ENCODE results near the gene TPD52L1. TPM values are rescaled to one million over a fixed set of nuclear protein-coding genes. Genes with fewer than 3 reads are reported as not detected.

TPD52L1 gene
- total and polyA plus RNA-seq, 4 experiments from 2014 or later, result 0.33 to 0.62 (median 0.35) TPM; not detected in 1

GRCh38 chr6:125206389-125206788, 52.8 kb downstream of the TPD52L1 start:
- Histone ChIP-seq H3K9me3 (ENCODE audit: control insufficient read depth in 1 of 2, low read length in 2 of 2) (no peaks in the 10 kb centered on the region), H3K4me3 (ENCODE audit: low read length in 2 of 2) (no peak overlapping the region), H3K4me1 (ENCODE audit: insufficient read depth, low read length) (no peaks in the 10 kb centered on the region), H3K36me3 (ENCODE audit: insufficient read depth, low read length) (no peaks in the 10 kb centered on the region), H3K27me3 (ENCODE audit: insufficient read depth, low read length) (no peaks in the 10 kb centered on the region), H3K27ac (ENCODE audit: low read depth, low read length) (no peak overlapping the region)
- no peaks in the 10 kb centered on the region for H3K9me3 Mint-ChIP-seq
- H3K27me3 Mint-ChIP-seq, result peaks cover 2 to 8% of the 10 kb centered on the region in 2 donors
- CTCF ChIA-PET (ENCODE audit: partially characterized antibody), result interaction anchor here (1.5 kb wide), 1 partner anchor 15 kb away, joined by 6 read pairs; no protein-coding TSS in a partner anchor
- H3K4me1 Mint-ChIP-seq, result no peaks in the 10 kb centered on the region
- POLR2A ChIA-PET (ENCODE audit: partially characterized antibody), result no interaction called here
- H3K27ac Mint-ChIP-seq, result no peak overlapping the region
- intact Hi-C loops (cut with micrococcal nuclease), result no loop called here
- no peak for DNase-seq
- no peak overlapping the region for H3K4me3 Mint-ChIP-seq
- no peaks in the 10 kb centered on the region for H3K36me3 Mint-ChIP-seq

GRCh38 chr6:125207956-125208355, 54.4 kb downstream of the TPD52L1 start:
- Histone ChIP-seq H3K9me3 (ENCODE audit: control insufficient read depth in 1 of 2, low read length in 2 of 2) (no peaks in the 10 kb centered on the region), H3K36me3 (ENCODE audit: insufficient read depth, low read length) (no peaks in the 10 kb centered on the region), H3K27me3 (ENCODE audit: insufficient read depth, low read length) (no peaks in the 10 kb centered on the region), H3K4me3 (ENCODE audit: low read length in 2 of 2) (no peak overlapping the region), H3K4me1 (ENCODE audit: insufficient read depth, low read length) (no peaks in the 10 kb centered on the region), H3K27ac (ENCODE audit: low read depth, low read length) (no peak overlapping the region)
- H3K4me1 Mint-ChIP-seq, result no peaks in the 10 kb centered on the region
- H3K27ac Mint-ChIP-seq, result no peak overlapping the region
- no peak for DNase-seq
- no peaks in the 10 kb centered on the region for H3K9me3 Mint-ChIP-seq
- POLR2A ChIA-PET (ENCODE audit: partially characterized antibody), result no interaction called here
- intact Hi-C loops (cut with micrococcal nuclease), result no loop called here
- CTCF ChIA-PET (ENCODE audit: partially characterized antibody), result no interaction called here
- no peaks in the 10 kb centered on the region for H3K36me3 Mint-ChIP-seq
- H3K27me3 Mint-ChIP-seq, result peaks cover 3 to 8% of the 10 kb centered on the region in 2 donors
- H3K4me3 Mint-ChIP-seq, result no peak overlapping the region

DNA sequence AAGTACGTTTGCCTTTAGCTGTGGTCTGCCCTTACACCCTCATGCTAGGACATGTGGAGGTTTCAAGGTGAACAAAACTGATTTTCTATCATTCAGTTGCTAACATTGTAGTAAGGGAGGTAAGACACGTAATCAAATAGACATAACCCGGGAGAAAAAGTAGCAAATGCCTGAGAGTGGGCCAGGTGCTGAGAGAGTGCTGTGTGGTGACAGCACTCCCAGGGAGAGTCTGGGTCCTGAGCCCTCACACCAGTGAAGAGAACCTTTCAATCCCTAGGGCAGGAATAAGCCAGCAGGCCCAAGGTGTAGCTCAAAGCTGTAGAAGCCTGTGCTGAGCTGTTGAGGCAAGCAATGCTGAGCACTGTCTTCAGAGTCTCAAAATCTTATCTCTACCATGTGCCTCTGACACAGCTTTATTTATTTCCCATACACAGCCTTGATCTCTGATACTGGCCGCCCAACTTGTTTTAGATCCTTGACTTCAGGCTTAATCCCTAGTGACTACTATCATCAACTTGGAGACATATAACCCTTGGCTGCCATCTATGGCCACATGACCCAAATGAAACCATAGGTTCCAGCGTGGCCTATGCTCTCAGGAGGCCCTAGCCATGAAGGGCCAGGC, 55.2 kb downstream of the TPD52L1 start:
- DNase-seq, result no peak
- H3K27ac Mint-ChIP-seq, result no peak overlapping the region
- H3K27me3 Mint-ChIP-seq, result peaks cover 3 to 6% of the 10 kb centered on the region in 2 donors
- no peak overlapping the region for H3K27ac ChIP-seq (ENCODE audit: low read depth, low read length)
- intact Hi-C loops (cut with micrococcal nuclease), result no loop called here
- ChIA-PET CTCF (ENCODE audit: partially characterized antibody) (no interaction called here), POLR2A (ENCODE audit: partially characterized antibody) (no interaction called here)
- no peak overlapping the region for H3K4me3 Mint-ChIP-seq
- no peaks in the 10 kb centered on the region for H3K36me3 ChIP-seq (ENCODE audit: insufficient read depth, low read length)
- no peaks in the 10 kb centered on the region for H3K9me3 ChIP-seq (ENCODE audit: control insufficient read depth in 1 of 2, low read length in 2 of 2)
- H3K4me1 ChIP-seq (ENCODE audit: insufficient read depth, low read length), result no peaks in the 10 kb centered on the region
- H3K27me3 ChIP-seq (ENCODE audit: insufficient read depth, low read length), result no peaks in the 10 kb centered on the region
- no peaks in the 10 kb centered on the region for H3K4me1 Mint-ChIP-seq
- no peak overlapping the region for H3K4me3 ChIP-seq (ENCODE audit: low read length in 2 of 2)
- no peaks in the 10 kb centered on the region for H3K9me3 Mint-ChIP-seq
- no peaks in the 10 kb centered on the region for H3K36me3 Mint-ChIP-seq

DNA sequence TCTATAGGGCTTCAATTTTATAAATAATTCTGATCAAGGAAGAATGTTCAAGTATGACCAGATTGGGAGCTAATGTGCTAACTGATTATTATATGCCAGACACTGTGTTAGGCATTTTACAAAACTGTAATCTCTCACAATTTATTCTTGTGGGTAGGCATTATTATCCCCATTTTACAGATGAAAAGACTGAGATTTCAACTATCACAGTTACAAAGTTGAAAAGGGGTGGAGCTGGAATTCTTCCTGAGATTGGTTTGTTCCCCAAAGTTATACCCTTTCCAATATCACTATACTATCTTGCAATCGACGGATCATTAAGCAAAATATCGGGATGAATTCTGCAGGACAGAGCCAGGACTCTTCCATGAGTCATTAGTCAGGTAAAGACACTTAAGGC, 57.1 kb downstream of the TPD52L1 start:
- Mint-ChIP-seq H3K9me3 (no peaks in the 10 kb centered on the region), H3K36me3 (no peaks in the 10 kb centered on the region), H3K27ac (no peak overlapping the region), H3K4me1 (no peaks in the 10 kb centered on the region), H3K27me3 (peaks cover 5% of the 10 kb centered on the region in 2 donors), H3K4me3 (no peak overlapping the region)
- Histone ChIP-seq H3K4me3 (ENCODE audit: low read length in 2 of 2) (no peak overlapping the region), H3K27me3 (ENCODE audit: insufficient read depth, low read length) (no peaks in the 10 kb centered on the region), H3K27ac (ENCODE audit: low read depth, low read length) (no peak overlapping the region), H3K4me1 (ENCODE audit: insufficient read depth, low read length) (no peaks in the 10 kb centered on the region), H3K36me3 (ENCODE audit: insufficient read depth, low read length) (no peaks in the 10 kb centered on the region), H3K9me3 (ENCODE audit: control insufficient read depth in 1 of 2, low read length in 2 of 2) (no peaks in the 10 kb centered on the region)
- CTCF ChIA-PET (ENCODE audit: partially characterized antibody), result interaction anchor here (1.1 kb wide), 1 partner anchor 9 kb away, joined by 3 read pairs; no protein-coding TSS in a partner anchor
- no peak for DNase-seq
- POLR2A ChIA-PET (ENCODE audit: partially characterized antibody), result no interaction called here
- intact Hi-C loops (cut with micrococcal nuclease), result no loop called here

DNA sequence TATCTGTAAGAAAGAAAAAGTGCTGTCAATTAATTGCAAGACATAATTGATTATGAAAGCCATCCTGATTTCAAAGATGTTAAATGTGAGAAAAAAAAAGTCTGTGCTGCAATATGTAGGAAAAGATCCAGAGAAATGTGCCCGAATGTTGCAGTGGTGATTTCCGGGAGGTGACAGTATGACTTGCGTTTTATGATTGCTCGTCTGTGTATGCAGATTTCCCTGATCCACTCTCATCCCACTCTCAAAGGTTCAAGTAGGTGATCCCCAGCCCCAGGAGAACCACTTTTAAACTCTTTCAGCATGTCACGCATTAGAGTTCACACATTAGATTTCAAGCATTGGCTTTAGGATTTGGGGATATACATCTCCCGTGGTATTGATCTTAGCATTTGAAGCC, 57.8 kb downstream of the TPD52L1 start:
- Mint-ChIP-seq H3K27me3 (peaks cover 5% of the 10 kb centered on the region in 2 donors), H3K4me1 (no peaks in the 10 kb centered on the region), H3K27ac (peak overlapping the region in 1 of 7 donors; percentile 20), H3K4me3 (no peak overlapping the region), H3K36me3 (no peaks in the 10 kb centered on the region), H3K9me3 (no peaks in the 10 kb centered on the region)
- H3K9me3 ChIP-seq (ENCODE audit: control insufficient read depth in 1 of 2, low read length in 2 of 2), result no peaks in the 10 kb centered on the region
- ChIA-PET POLR2A (ENCODE audit: partially characterized antibody) (no interaction called here), CTCF (ENCODE audit: partially characterized antibody) (no interaction called here)
- no peak overlapping the region for H3K27ac ChIP-seq (ENCODE audit: low read depth, low read length)
- no peaks in the 10 kb centered on the region for H3K4me1 ChIP-seq (ENCODE audit: insufficient read depth, low read length)
- H3K27me3 ChIP-seq (ENCODE audit: insufficient read depth, low read length), result no peaks in the 10 kb centered on the region
- H3K36me3 ChIP-seq (ENCODE audit: insufficient read depth, low read length), result no peaks in the 10 kb centered on the region
- H3K4me3 ChIP-seq (ENCODE audit: low read length in 2 of 2), result no peak overlapping the region
- no peak for DNase-seq
- intact Hi-C loops (cut with micrococcal nuclease), result no loop called here

DNA sequence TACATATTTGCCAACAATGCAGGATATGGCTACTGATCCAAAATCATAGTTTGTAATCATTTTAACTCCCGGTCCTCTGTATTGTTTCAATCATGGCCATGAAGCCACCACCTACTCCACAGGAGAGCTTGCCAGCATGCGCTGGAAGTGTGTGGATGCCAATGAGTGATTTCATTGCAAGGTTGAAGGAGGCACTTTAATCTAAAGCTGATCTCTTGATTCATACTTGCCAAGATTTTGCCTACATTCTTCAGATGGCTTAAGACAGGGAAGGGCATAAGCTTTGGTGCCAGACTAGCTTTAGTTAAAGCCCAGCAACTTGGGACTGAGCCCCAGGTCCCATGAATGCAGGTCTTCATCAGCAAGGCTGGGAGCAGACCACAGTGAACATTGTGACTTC, 58.8 kb downstream of the TPD52L1 start:
- Mint-ChIP-seq H3K36me3 (no peaks in the 10 kb centered on the region), H3K4me3 (no peak overlapping the region), H3K27me3 (peaks cover 0 to 5% of the 10 kb centered on the region in 2 donors), H3K9me3 (no peaks in the 10 kb centered on the region), H3K4me1 (no peaks in the 10 kb centered on the region), H3K27ac (no peak overlapping the region)
- H3K36me3 ChIP-seq (ENCODE audit: insufficient read depth, low read length), result no peaks in the 10 kb centered on the region
- H3K4me3 ChIP-seq (ENCODE audit: low read length in 2 of 2), result no peak overlapping the region
- no peaks in the 10 kb centered on the region for H3K4me1 ChIP-seq (ENCODE audit: insufficient read depth, low read length)
- POLR2A ChIA-PET (ENCODE audit: partially characterized antibody), result no interaction called here
- no peak for DNase-seq
- CTCF ChIA-PET (ENCODE audit: partially characterized antibody), result no interaction called here
- no peak overlapping the region for H3K27ac ChIP-seq (ENCODE audit: low read depth, low read length)
- intact Hi-C loops (cut with micrococcal nuclease), result no loop called here
- no peaks in the 10 kb centered on the region for H3K27me3 ChIP-seq (ENCODE audit: insufficient read depth, low read length)
- H3K9me3 ChIP-seq (ENCODE audit: control insufficient read depth in 1 of 2, low read length in 2 of 2), result no peaks in the 10 kb centered on the region

- no peaks in the 10 kb centered on the region for H3K27me3 ChIP-seq (ENCODE audit: insufficient read depth, low read length)
- Mint-ChIP-seq H3K36me3 (no peaks in the 10 kb centered on the region), H3K4me3 (no peak overlapping the region), H3K27ac (no peak overlapping the region), H3K27me3 (peaks cover 0 to 5% of the 10 kb centered on the region in 2 donors), H3K9me3 (no peaks in the 10 kb centered on the region), H3K4me1 (no peaks in the 10 kb centered on the region)
- no peaks in the 10 kb centered on the region for H3K9me3 ChIP-seq (ENCODE audit: control insufficient read depth in 1 of 2, low read length in 2 of 2)
- intact Hi-C loops (cut with micrococcal nuclease), result no loop called here
- no peak for DNase-seq
- no peaks in the 10 kb centered on the region for H3K36me3 ChIP-seq (ENCODE audit: insufficient read depth, low read length)
- H3K4me3 ChIP-seq (ENCODE audit: low read length in 2 of 2), result no peak overlapping the region
- H3K4me1 ChIP-seq (ENCODE audit: insufficient read depth, low read length), result no peaks in the 10 kb centered on the region
- ChIA-PET POLR2A (ENCODE audit: partially characterized antibody) (no interaction called here), CTCF (ENCODE audit: partially characterized antibody) (interaction anchor here (1.2 kb wide), 1 partner anchor 10 kb away, joined by 3 read pairs; no protein-coding TSS in a partner anchor)
- no peak overlapping the region for H3K27ac ChIP-seq (ENCODE audit: low read depth, low read length)
Observed at GRCh38 chr6:125213939-125214338, 60.4 kb downstream of the TPD52L1 start.

Data from CD4-positive, alpha-beta memory T cell (primary cell).